NCI-H2171 (cell line): ENCODE measurements around the gene NAA80.
"Not testable (repeated sequence)": the region's sequence is repeated elsewhere in the genome, so short reads cannot be mapped to it uniquely, and the experiment has no call there.

Experiments used
- DNase-seq: peaks from one replicate; lab custom pipeline; 2025; lab: John Stamatoyannopoulos, UW

Gene NAA80

DNA sequence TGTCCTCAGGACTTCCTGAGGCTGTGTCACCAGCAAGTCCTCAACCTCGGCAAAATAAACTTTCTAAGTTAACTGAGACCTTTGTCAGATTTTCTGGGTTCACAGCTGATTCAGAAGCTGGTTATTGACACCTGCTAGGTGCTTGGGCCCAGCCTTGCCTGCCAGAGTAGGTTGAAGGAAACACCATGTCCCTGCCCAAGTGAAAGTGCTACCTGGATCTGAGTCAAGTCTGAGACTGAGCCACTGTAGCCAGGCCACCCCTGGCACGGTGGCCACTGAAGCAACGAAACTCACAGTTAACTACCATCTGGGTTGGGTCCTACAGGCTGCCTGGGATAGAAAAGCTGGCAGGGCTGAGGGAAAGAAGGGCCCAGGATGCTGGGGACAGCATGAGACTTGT is 15.1 kb upstream of the NAA80 start:
- no peak for DNase-seq

GRCh38 chr3:50312041-50312440 is 12.8 kb upstream of the NAA80 start:
- DNase-seq = not testable (repeated sequence)

GRCh38 chr3:50304601-50305000 is 5.4 kb upstream of the NAA80 start:
- DNase-seq = no peak

- DNase-seq = no peak
These were observed 4.0 kb upstream of the NAA80 start, which contains the start of gene HYAL1 for GRCh38 chr3:50303013-50303815. TSS of gene HYAL1 (minus strand) at chr3:50303574. CDS start at chr3:50302956, 618 bp downstream.

DNA sequence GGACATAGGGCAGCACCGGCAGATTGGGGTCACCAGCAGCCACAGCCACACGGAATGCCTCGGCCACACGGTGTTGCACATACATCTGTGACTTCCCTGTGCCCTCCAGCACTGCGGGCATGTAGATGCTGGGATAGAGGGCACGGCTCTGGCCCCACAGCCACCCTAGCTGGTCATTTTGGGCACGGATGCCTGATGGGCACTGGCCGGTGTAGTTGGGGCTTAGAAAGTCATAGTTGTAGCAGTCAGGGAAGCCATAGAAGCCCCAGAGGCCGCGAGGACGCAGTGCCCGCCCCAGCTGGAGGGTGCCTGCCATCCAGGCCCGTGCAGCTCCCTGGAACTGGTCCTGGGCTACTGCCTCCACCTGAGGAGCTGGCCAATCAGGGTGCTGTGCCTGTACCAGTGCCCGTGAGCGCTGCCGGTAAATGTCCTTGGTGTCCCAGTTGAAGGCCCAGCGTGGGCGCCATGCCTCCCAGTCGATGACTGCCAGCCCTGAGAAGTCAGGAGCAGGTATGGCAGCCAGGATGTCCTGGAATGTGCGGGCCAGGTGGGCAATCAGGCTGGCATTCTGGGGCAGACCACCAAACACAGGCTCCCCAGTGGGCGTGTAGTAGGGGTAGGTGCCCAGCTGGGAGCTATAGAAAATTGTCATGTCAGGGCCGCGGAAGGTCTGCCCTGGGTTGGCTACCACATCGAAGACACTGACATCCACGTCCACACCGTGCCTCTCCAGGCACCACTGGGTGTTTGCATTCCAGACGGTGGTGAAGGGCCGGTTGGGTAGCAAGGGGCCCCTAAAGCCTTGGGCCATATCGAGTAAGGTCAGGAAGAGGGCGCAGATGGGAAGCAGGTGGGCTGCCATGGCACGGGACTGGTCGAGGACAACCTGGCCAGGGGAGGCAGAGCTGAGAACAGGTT is 3.1 kb upstream of the NAA80 start:
- DNase-seq = no peak

GRCh38 chr3:50300681-50301254 is 1.6 kb upstream of the NAA80 start:
- DNase-seq = no peak

DNA sequence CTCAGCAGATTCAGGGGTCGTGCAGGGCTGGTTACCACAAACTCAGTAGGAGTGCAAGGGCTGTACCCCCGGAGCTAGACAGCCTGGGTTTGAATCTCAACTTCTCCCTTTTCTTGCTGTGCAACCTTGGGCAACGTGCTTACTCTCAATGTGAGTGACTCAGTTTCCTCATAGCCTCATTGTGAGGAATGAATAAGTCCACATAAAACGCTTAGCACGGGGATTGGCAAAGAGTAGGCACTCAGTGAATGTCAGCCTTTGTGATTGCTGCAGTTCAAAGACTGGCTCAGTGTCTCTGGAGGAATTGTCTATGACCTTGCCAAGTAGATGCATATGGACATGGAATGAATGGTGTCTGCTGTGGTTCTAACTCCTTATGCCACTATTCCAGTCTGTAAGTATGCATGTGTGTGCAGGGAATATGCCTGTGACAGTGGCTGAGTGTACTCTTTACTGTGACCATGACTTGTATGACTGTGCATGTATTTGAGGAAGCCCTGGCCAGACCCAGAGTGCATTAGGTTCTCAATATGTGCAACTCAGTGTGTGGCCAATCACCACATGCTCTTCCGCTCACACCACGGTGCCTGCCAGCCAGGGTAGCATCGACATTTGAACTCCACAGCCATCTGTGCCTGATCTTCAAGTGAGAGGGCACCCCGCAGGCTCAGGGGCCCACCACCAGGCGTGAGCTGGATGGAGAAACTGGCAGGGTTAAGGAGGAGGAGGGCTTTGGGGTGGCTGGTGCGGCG is 900 bp upstream of the NAA80 start:
- no peak for DNase-seq

DNA sequence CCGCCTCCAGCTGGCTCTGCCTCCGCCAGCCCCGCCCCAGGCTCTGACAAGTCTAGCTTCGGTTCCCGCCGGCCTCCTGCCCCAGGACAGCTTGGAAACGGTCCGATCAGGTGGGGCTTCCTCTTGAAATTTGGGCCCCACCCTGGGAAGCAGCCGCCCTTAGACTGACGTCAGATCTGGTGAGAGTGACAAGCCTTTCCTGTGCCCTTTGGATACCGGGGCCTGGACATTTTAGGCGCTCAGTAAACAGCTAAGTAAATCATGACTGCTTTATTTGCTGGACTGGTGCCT is 378 bp upstream of the NAA80 start:
- DNase-seq = no peak

DNA sequence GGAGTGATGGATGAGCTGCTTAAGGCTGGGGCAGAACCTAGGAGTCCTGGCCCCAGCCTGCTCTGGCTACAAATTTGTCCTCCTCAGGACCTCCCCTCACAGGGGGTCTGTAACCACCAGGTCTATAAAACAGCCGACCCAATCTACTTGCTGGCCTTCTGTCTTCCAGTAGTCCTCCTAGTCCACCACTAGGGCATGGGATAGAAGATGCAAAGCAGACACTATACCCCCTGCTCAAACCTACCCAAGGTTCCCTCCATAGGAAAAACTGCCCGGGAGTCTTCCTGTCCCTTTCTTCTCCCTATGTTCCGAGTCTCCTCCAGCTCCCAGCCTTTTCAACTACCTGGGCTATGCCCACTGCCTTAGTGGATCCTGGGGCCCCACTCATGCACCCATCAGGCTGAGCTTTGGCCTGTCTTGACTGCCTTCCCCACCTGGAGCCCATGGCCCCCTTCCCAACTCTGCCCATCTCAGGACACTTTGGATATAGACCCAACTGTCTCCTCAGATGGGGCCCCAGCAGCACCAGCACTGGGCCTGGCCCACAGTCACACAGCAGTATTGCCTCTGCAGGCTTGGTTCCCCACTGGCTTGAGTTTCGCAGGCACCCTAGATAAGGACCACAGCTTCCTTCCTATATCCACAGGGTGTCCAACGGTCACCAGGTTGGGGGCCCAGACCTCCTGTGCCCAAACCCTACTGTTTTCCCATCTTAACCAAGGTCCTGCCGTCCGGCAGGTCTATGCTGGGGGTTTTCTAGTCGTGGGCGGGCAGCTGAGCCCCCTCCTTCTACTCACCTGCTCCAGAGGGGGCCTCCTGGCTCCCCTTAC is 1.1 kb downstream of the NAA80 start:
- no peak for DNase-seq

DNA sequence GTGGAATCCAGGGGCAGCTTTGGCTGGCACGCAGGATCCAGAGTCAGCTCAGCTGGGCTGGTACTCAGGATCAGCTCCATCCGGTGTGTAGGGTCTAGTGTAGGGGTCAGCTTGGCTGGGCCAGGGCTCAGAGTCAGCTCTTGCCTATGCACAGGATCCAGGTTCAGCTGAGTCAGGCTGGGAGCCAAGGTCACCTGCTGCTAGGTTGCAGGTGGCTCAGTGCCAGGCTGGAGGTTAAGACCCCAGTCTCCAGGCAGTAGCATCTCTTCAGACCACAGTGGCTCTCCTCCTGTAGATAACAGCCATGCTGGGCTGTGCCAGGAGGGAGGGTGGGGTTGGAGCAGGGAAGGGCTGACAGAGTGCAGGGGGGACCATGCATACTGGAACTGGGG is 1.8 kb downstream of the NAA80 start:
- no peak for DNase-seq

DNA sequence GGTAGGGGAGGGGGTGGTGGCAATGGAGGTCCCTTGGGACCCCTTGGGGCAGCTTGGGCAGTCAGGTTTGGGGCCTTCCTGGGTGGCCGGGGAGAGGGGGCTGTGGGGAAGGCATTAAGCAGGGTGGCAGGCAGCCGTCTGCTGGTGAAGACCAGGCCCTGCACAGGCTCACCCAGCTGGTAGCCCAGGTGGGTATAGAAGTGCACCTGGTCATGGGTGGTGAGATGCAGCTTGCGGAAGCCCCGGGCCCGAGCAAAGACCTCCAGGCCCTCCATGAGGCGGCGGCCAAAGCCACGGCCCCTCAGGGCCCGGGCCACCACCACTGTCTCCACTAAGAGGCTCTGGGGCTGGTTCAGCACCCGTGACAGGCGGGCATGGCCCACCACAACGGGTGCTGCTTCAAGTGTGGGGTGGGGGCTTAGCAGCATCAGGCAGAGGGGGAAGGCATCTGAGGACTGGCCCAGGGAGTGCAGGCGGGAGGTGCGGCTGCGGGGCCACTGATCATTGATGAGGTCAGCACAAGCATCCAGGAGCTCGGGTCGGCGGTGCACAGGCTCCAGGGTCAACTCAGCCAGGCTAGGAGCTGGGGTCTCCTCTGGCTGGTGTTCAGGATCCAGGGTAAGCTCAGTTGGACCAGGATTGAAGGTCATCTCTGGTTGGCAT is 2.4 kb downstream of the NAA80 start:
- DNase-seq = no peak

DNA sequence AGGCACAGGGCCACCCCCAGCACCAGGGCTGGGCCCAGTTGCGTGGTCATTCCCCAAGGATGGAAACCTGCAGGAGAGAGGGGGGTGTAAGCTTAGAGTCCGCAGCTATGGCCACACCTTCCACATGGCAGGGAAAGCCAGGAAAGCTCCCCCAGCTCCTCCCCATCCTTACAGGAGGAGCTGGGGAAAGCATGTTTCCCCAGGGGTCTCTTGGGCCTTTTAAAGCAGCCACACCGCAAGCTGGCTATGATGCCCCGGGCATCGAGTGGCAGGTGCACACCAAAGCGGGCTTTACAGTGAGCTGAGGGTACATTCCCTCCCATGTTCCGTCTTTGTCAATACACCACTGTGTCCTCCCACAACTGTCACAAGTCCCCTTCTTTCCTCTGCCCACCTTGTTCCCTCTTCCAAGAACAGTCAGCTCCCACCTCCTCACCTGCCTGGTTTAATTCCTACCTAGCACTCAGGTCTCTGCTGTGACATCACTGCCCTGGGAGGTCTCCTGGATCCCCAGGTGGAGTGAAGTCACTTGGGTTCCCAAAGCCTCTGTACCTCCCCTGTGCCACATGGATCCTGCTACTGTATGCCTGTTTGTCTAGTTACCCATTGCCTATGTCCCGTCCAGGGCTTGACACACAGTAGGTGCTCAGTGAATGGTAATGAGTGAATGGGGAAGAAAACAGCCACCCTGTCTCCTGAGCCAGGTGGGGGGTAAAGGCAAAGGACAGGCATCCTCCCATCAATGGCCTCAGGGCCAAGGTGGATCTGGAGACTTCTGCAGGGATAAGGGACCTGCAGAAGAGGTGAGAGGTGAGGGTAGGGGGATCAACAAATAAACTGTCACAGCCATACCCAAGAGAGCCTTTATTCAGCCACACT is 3.4 kb downstream of the NAA80 start:
- DNase-seq = no peak

DNA sequence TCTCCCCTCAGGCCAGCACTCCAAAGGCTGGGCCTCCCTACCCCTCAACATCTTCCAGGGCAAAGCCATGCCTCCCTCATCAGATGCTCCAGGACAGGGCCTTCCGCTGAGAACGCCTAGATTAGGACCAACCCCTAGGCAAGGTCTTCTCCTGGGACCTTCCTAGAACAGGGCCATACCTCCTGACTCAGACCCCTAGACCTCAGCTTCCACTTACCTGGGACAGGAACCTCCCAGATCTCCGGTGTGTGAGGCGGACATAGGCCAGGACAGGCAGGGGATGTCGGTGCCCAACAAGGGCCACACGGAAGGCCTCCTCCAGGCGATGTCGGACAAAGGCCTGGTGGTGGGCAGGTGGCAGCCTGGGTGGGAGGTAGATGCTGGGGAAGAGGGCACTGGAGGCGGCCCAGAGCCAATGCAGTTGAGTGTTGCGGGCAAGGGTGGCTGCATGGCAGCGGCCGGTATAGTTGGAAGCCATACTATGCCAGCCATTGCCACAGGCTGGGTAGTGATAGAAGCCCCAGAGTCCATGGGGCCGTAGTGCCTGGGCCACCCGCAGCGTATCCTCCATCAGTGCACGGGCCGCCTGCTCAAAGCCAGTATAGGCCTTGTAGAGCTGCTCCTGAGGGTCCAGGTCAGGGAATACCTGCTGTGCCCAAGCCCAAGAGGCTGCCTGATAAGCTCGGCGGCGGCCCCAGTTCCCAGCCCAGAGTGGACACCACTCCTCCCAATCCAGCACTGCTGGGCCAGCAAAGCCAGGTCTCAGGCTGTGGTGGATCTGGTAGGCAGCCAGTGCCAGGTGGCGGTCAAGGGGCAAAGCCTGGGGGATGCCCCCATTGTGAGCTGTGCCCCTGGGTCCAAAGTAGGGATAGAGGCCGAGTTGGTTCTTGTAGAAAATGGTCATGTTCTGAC is 4.5 kb downstream of the NAA80 start:
- no peak for DNase-seq

DNA sequence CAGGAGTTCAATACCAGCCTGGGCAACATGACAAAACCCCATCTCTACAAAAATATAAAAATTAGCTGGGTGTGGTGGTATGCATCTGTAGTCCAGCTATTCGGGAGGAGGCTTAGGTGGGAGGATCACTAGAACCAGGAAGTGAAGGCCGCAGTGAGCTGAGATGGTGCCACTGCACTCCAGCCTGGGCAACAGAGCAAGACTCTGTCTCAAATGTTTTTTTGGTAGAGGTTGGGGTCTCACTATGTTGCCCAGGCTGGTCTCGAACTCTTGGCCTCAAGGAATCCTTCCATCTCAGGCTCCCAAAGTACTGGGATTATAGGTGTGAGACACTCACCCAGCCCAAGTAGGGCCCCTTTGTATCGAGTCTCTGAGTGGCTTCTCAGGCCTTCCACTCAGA is 5.1 kb downstream of the NAA80 start:
- no peak for DNase-seq

GRCh38 chr3:50293079-50293801 is 6.0 kb downstream of the NAA80 start:
- no peak for DNase-seq

GRCh38 chr3:50292159-50293078 is 6.8 kb downstream of the NAA80 start, which contains the start of gene IFRD2:
TSS of gene IFRD2 (minus strand) at chr3:50292429. CDS start at chr3:50292274, 155 bp downstream.
- peak; percentile 82 for DNase-seq

DNA sequence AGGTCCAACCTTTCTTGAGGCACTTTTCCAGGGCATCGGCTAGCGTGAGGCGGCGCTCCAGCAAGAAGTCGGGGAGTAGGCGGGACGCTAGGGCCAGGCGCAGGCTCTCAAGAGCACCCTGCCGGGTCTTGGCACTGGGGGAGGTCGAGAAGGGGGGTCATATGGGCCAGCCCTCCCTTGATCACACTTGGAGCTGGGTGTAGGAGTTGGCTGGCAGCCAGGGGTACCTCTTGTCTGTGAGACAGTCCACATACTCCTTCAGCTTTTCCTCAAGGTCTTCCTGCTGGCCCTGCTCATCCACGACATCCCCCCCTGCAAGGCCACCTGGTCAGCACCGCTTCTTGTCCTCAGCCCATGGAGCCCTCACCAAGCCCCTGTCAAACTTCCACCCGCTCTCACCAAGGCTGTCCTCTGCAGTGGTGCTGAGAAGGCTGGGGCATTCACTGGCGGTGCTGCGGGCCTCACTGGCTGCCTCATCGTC is 9.0 kb downstream of the NAA80 start:
- DNase-seq = no peak
